GM23248 (cell line): ENCODE results near the gene SLCO1B1. TPM values are rescaled to one million over a fixed set of nuclear protein-coding genes. Genes with fewer than 3 reads are reported as not detected.

ENCODE experiments used
- DNase-seq: peaks from one replicate; pipeline ENCODE4 v3.0.0-alpha.2; 2015
- H2AFZ ChIP-seq: fragments of 200-600 bp; sonication (generic); 2 replicates; pipeline ENCODE4 v1.6.1; 2016; ENCODE audit warnings: antibody characterized with exemption
- H3F3A ChIP-seq: fragments of 200-600 bp; sonication (generic); 2 replicates; pipeline ENCODE4 v1.6.1; 2016; ENCODE audit warnings: mild to moderate bottlenecking, antibody characterized with exemption, mixed run types; ENCODE audit not compliant: insufficient read depth
- H3K27ac ChIP-seq: fragments of 200-600 bp; sonication (generic); 2 replicates; pipeline ENCODE4 v1.5.1; 2016; ENCODE audit warnings: mild to moderate bottlenecking
- H3K27me3 ChIP-seq: fragments of 200-600 bp; sonication (generic); replicated peaks from 2 replicates; pipeline ENCODE4 v1.6.1; 2016; ENCODE audit warnings: mild to moderate bottlenecking; ENCODE audit not compliant: insufficient read depth
- H3K36me3 ChIP-seq: fragments of 200-600 bp; sonication (generic); 2 replicates; pipeline ENCODE4 v1.6.1; 2016; ENCODE audit warnings: low read depth, mild to moderate bottlenecking
- H3K4me1 ChIP-seq: fragments of 200-600 bp; sonication (generic); 2 replicates; pipeline ENCODE4 v1.6.1; 2016; ENCODE audit warnings: mild to moderate bottlenecking; ENCODE audit not compliant: insufficient read depth
- H3K4me2 ChIP-seq: fragments of 200-600 bp; sonication (generic); one replicate; pipeline ENCODE4 v1.6.1; 2016; ENCODE audit warnings: mild to moderate bottlenecking; ENCODE audit not compliant: unreplicated experiment
- H3K4me3 ChIP-seq: fragments of 200-600 bp; sonication (generic); 2 replicates; pipeline ENCODE4 v1.5.1; 2016; ENCODE audit warnings: mild to moderate bottlenecking
- H3K79me2 ChIP-seq: fragments of 200-600 bp; sonication (generic); 2 replicates; pipeline ENCODE4 v1.6.1; 2016; ENCODE audit warnings: mild to moderate bottlenecking; ENCODE audit not compliant: insufficient read depth
- H3K9ac ChIP-seq: fragments of 200-600 bp; sonication (generic); 2 replicates; pipeline ENCODE4 v1.6.1; 2016; ENCODE audit warnings: mild to moderate bottlenecking
- H3K9me2 ChIP-seq: fragments of 200-600 bp; sonication (generic); 2 replicates; pipeline ENCODE4 v1.6.1; 2016; ENCODE audit warnings: mixed run types, mild to moderate bottlenecking, moderate library complexity; ENCODE audit not compliant: insufficient read depth
- H3K9me3 ChIP-seq: fragments of 200-600 bp; sonication (generic); one replicate; pipeline ENCODE4 v1.6.1; 2017; ENCODE audit warnings: low read depth
- H4K20me1 ChIP-seq: fragments of 200-600 bp; sonication (generic); 2 replicates; pipeline ENCODE4 v1.6.0; 2016; ENCODE audit not compliant: insufficient read depth
- EZH2 ChIP-seq: fragments of 200-600 bp; sonication (generic); IDR thresholded peaks from 2 replicates; pipeline ENCODE4 v1.6.1; 2018; ENCODE audit warnings: antibody characterized with exemption, mild to moderate bottlenecking; ENCODE audit not compliant: insufficient read depth, poor library complexity, severe bottlenecking
- EZH2phosphoT487 ChIP-seq: fragments of 200-600 bp; sonication (generic); IDR thresholded peaks from 2 replicates; pipeline ENCODE4 v1.6.1; 2018; ENCODE audit warnings: antibody characterized with exemption, moderate library complexity, mild to moderate bottlenecking, low read depth; ENCODE audit not compliant: insufficient read depth
- WGBS, 2 experiments: methylation state at CpG; one replicate each; pipeline ENCODE4 v1.1.6; 2015 to 2017; ENCODE audit warnings: low lambda C conversion rate in 2 of 2, low coverage in 1 of 2; ENCODE audit errors: missing lambda C conversion rate in 2 of 2; 5-methylcytosine and 5-hydroxymethylcytosine counted together
- in situ Hi-C: fragments of 300-500 bp; cut with MboI; formaldehyde crosslinking; loops from 2 replicates; pipeline ENCODE4 v1.15.0; 2020
- polyA plus RNA-seq: library from polyadenylated mRNA; unstranded; fragments of >200 nt; fragmentation: Nextera tagmentation; extraction: Ambion mirVana; gene quantifications from 2 replicates; pipeline ENCODE4 v1.2.1, GENCODE V29; 2016
- total RNA-seq: library from RNA; depleted of rRNA; stranded (reverse); fragments of >200 nt; shearing (Covaris generic); gene quantifications from 2 replicates; pipeline ENCODE4 v1.2.3, GENCODE V29; 2014; rRNA removed

The SLCO1B1 gene
- total and polyA plus RNA-seq, 2 experiments from 2014 or later: not detected

GRCh38 chr12:21252070-21252469 lies 121.1 kb downstream of the SLCO1B1 start:
- H4K20me1 ChIP-seq: no peaks in the 10 kb centered on the region
- H3K36me3 ChIP-seq: no peaks in the 10 kb centered on the region
- WGBS, 2 experiments: 30 to 39% methylated on average over 5 of the region's 5 CpGs
- H3K4me1 ChIP-seq: no peaks in the 10 kb centered on the region
- no peaks in the 10 kb centered on the region for H3K9me3 ChIP-seq
- H3K4me3 ChIP-seq: no peak overlapping the region
- no peak overlapping the region for H3K27ac ChIP-seq
- TF ChIP-seq EZH2 (no peak), EZH2phosphoT487 (no peak)
- H3K79me2 ChIP-seq: no peaks in the 10 kb centered on the region
- H3K9ac ChIP-seq: no peak overlapping the region
- no peak for DNase-seq
- H3K27me3 ChIP-seq: no peaks in the 10 kb centered on the region
- H3F3A ChIP-seq: no peaks in the 10 kb centered on the region
- H3K9me2 ChIP-seq: no peaks in the 10 kb centered on the region
- no peak overlapping the region for H3K4me2 ChIP-seq
- in situ Hi-C loops: no loop called here
- H2AFZ ChIP-seq: no peak overlapping the region

- Histone ChIP-seq H3K4me1 (no peaks in the 10 kb centered on the region), H3F3A (no peaks in the 10 kb centered on the region), H3K27ac (no peak overlapping the region), H4K20me1 (no peaks in the 10 kb centered on the region), H3K36me3 (no peaks in the 10 kb centered on the region), H3K9me2 (no peaks in the 10 kb centered on the region), H3K4me3 (no peak overlapping the region), H3K9ac (no peak overlapping the region), H3K9me3 (peaks cover 6% of the 10 kb centered on the region), H3K4me2 (no peak overlapping the region), H2AFZ (no peak overlapping the region), H3K79me2 (no peaks in the 10 kb centered on the region), H3K27me3 (no peaks in the 10 kb centered on the region)
- no peak for DNase-seq
- TF ChIP-seq EZH2phosphoT487: no peak
- no peak for TF ChIP-seq EZH2
- 25 to 29% methylated on average over 3 of the region's 3 CpGs for WGBS, 2 experiments
- in situ Hi-C loops: no loop called here
Observed at GRCh38 chr12:21257172-21257571, 126.2 kb downstream of the SLCO1B1 start.

- Histone ChIP-seq H3K79me2 (no peaks in the 10 kb centered on the region), H3K36me3 (no peaks in the 10 kb centered on the region), H3K9me2 (no peaks in the 10 kb centered on the region), H3K9ac (no peak overlapping the region), H3K4me1 (no peaks in the 10 kb centered on the region), H3K9me3 (peaks cover 6% of the 10 kb centered on the region), H3K27ac (no peak overlapping the region), H3F3A (no peaks in the 10 kb centered on the region), H3K4me3 (no peak overlapping the region), H3K4me2 (no peak overlapping the region), H4K20me1 (no peaks in the 10 kb centered on the region), H2AFZ (no peak overlapping the region), H3K27me3 (no peaks in the 10 kb centered on the region)
- TF ChIP-seq EZH2: no peak
- no peak for TF ChIP-seq EZH2phosphoT487
- no peak for DNase-seq
- in situ Hi-C loops: no loop called here
Observed at GRCh38 chr12:21264232-21264631, 133.2 kb downstream of the SLCO1B1 start.

- Histone ChIP-seq H3K9me2 (no peaks in the 10 kb centered on the region), H3K4me1 (no peaks in the 10 kb centered on the region), H3F3A (no peaks in the 10 kb centered on the region), H3K4me2 (no peak overlapping the region), H3K9me3 (no peaks in the 10 kb centered on the region), H3K79me2 (no peaks in the 10 kb centered on the region), H4K20me1 (no peaks in the 10 kb centered on the region), H2AFZ (no peak overlapping the region), H3K9ac (no peak overlapping the region), H3K36me3 (no peaks in the 10 kb centered on the region), H3K4me3 (no peak overlapping the region), H3K27me3 (no peaks in the 10 kb centered on the region), H3K27ac (no peak overlapping the region)
- in situ Hi-C loops: no loop called here
- no peak for DNase-seq
- TF ChIP-seq EZH2phosphoT487: no peak
- no peak for TF ChIP-seq EZH2
- 9 to 13% methylated on average over 4 of the region's 4 CpGs for WGBS, 2 experiments
Observed at GRCh38 chr12:21265932-21266331, 134.9 kb downstream of the SLCO1B1 start.

- Histone ChIP-seq H2AFZ (no peak overlapping the region), H3K4me2 (no peak overlapping the region), H3K4me3 (no peak overlapping the region), H3K9me3 (no peaks in the 10 kb centered on the region), H3K27me3 (no peaks in the 10 kb centered on the region), H3K9me2 (no peaks in the 10 kb centered on the region), H3F3A (no peaks in the 10 kb centered on the region), H3K27ac (no peak overlapping the region), H3K9ac (no peak overlapping the region), H3K36me3 (no peaks in the 10 kb centered on the region), H3K4me1 (no peaks in the 10 kb centered on the region), H3K79me2 (no peaks in the 10 kb centered on the region), H4K20me1 (no peaks in the 10 kb centered on the region)
- 8 to 19% methylated on average over 2 of the region's 2 CpGs for WGBS, 2 experiments
- in situ Hi-C loops: no loop called here
- DNase-seq: no peak
- no peak for TF ChIP-seq EZH2phosphoT487
- TF ChIP-seq EZH2: no peak
Observed at GRCh38 chr12:21276826-21277225, 145.8 kb downstream of the SLCO1B1 start.

Other genes with a start within 250 kb of the SLCO1B1 start
- not detected in 2 replicates for gene SLCO1A2, start 203.7 kb downstream of the SLCO1B1 start, total RNA-seq
- gene SLCO1A2, start 203.7 kb downstream of the SLCO1B1 start, polyA plus RNA-seq: not detected in 2 replicates
- not detected in 2 replicates for gene IAPP, start 241.7 kb downstream of the SLCO1B1 start, total RNA-seq
- gene IAPP, start 241.7 kb downstream of the SLCO1B1 start, polyA plus RNA-seq: not detected in 2 replicates